Measurements from ENCODE around the gene KDM4C. TPM values are rescaled to one million over a fixed set of nuclear protein-coding genes. Genes with fewer than 3 reads are reported as not detected.

Gene KDM4C
- total RNA-seq, 4 donors from 2014 or later = 52.1 to 83.6 (median 65.5) TPM

GRCh38 chr9:6884101-6884500 is 126.3 kb downstream of the KDM4C start:
- Histone ChIP-seq H3K9me3 (no peaks in the 10 kb centered on the region), H3K27ac (no peak overlapping the region), H3K36me3 (no peaks in the 10 kb centered on the region), H3K4me3 (replicated peaks in 1 of 3) (no peak overlapping the region), H3K4me1 (peaks cover 0 to 5% of the 10 kb centered on the region in 2 donors), H3K27me3 (no peaks in the 10 kb centered on the region)
- WGBS, 2 donors = 80 to 84% methylated on average over 5 of the region's 5 CpGs
- intact Hi-C loops (cut with DNase I) = no loop called here
- TF ChIP-seq CTCF (IDR thresholded peaks at IDR 0.05) = no peak
- no peak for TF ChIP-seq POLR2A (IDR thresholded peaks at IDR 0.05)
- DNase-seq = no peak

- 91 to 92% methylated on average over 2 of the region's 2 CpGs for WGBS, 2 donors
- no peaks in the 10 kb centered on the region for H3K36me3 ChIP-seq
- DNase-seq = no peak
- H3K27me3 ChIP-seq = no peaks in the 10 kb centered on the region
- peaks cover 0 to 5% of the 10 kb centered on the region in 2 donors for H3K4me1 ChIP-seq
- TF ChIP-seq CTCF (IDR thresholded peaks at IDR 0.05) = no peak
- TF ChIP-seq POLR2A (IDR thresholded peaks at IDR 0.05) = no peak
- no peak overlapping the region for H3K27ac ChIP-seq
- intact Hi-C loops (cut with DNase I) = no loop called here
- H3K9me3 ChIP-seq = no peaks in the 10 kb centered on the region
- no peak overlapping the region for H3K4me3 ChIP-seq (replicated peaks in 1 of 3)
Observed at GRCh38 chr9:6884990-6885389, 127.2 kb downstream of the KDM4C start.

- TF ChIP-seq CTCF (IDR thresholded peaks at IDR 0.05) (no peak), POLR2A (IDR thresholded peaks at IDR 0.05) (no peak)
- Histone ChIP-seq H3K4me1 (no peaks in the 10 kb centered on the region), H3K36me3 (no peaks in the 10 kb centered on the region), H3K4me3 (replicated peaks in 1 of 3) (no peak overlapping the region), H3K9me3 (no peaks in the 10 kb centered on the region), H3K27me3 (no peaks in the 10 kb centered on the region), H3K27ac (no peak overlapping the region)
- WGBS, 2 donors = 65 to 70% methylated on average over 2 of the region's 2 CpGs
- DNase-seq = no peak
- intact Hi-C loops (cut with DNase I) = no loop called here
Observed at GRCh38 chr9:6887051-6887450, 129.3 kb downstream of the KDM4C start.

GRCh38 chr9:6889868-6890267 is 132.1 kb downstream of the KDM4C start:
- no peak for DNase-seq
- H3K9me3 ChIP-seq = no peaks in the 10 kb centered on the region
- H3K4me3 ChIP-seq (replicated peaks in 1 of 3) = no peak overlapping the region
- WGBS, 2 donors = 94 to 96% methylated on average over 5 of the region's 5 CpGs
- intact Hi-C loops (cut with DNase I) = no loop called here
- peaks cover 4 to 5% of the 10 kb centered on the region in 2 donors for H3K36me3 ChIP-seq
- no peak overlapping the region for H3K27ac ChIP-seq
- H3K27me3 ChIP-seq = no peaks in the 10 kb centered on the region
- no peak for TF ChIP-seq CTCF (IDR thresholded peaks at IDR 0.05)
- TF ChIP-seq POLR2A (IDR thresholded peaks at IDR 0.05) = no peak
- H3K4me1 ChIP-seq = no peaks in the 10 kb centered on the region

GRCh38 chr9:6893350-6894131 is 135.8 kb downstream of the KDM4C start:
- H3K9me3 ChIP-seq = no peaks in the 10 kb centered on the region
- WGBS, 2 donors = 88 to 97% methylated on average over 6 of the region's 6 CpGs
- no peak overlapping the region for H3K4me3 ChIP-seq (replicated peaks in 1 of 3)
- no peak overlapping the region for H3K27ac ChIP-seq
- no peaks in the 10 kb centered on the region for H3K27me3 ChIP-seq
- no peak for TF ChIP-seq POLR2A (IDR thresholded peaks at IDR 0.05)
- no peak for TF ChIP-seq CTCF (IDR thresholded peaks at IDR 0.05)
- H3K36me3 ChIP-seq = peaks cover 4 to 5% of the 10 kb centered on the region in 2 donors
- intact Hi-C loops (cut with DNase I) = no loop called here
- H3K4me1 ChIP-seq = no peaks in the 10 kb centered on the region
- DNase-seq = no peak

Measured in thyroid gland (tissue), 4 donors.